ENCODE data around the gene LRRTM2.

DNA sequence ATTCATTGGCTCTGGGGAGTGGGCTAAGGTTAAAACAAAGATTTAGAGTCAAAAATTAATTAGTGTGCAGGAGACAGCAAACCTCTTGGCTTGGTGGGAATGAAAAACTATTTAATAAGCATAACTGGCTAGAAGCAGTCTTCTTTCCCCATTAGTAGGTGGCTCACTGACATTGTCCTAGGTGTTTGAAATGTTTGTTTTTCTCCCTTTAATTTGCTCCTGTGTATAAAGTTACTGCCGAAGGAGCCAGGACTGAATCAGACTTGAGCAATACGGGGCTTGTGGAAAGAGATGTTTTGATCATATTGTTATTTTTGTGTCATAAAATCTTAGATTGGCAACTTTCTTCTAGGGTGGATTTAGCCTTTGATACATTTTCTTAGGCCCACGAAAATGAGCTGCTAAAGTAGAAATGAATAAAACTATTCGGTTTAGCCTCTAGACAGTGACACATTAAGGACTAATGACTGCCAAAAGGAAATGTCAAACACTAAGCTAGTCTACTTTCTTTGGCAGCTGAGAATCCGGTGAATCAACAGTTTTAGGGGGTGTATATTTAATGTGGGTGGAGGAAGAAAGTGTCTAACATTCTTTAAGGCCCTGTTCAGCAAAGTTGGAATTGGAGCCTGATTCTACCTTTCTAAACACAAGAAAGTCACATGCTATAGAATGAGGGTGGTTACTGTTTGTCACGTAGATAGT lies 30.2 kb downstream of the LRRTM2 start:
- TF ChIP-seq, protein P1, sequence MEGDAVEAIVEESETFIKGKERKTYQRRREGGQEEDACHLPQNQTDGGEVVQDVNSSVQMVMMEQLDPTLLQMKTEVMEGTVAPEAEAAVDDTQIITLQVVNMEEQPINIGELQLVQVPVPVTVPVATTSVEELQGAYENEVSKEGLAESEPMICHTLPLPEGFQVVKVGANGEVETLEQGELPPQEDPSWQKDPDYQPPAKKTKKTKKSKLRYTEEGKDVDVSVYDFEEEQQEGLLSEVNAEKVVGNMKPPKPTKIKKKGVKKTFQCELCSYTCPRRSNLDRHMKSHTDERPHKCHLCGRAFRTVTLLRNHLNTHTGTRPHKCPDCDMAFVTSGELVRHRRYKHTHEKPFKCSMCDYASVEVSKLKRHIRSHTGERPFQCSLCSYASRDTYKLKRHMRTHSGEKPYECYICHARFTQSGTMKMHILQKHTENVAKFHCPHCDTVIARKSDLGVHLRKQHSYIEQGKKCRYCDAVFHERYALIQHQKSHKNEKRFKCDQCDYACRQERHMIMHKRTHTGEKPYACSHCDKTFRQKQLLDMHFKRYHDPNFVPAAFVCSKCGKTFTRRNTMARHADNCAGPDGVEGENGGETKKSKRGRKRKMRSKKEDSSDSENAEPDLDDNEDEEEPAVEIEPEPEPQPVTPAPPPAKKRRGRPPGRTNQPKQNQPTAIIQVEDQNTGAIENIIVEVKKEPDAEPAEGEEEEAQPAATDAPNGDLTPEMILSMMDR (IDR thresholded peaks at IDR 0.05), result no peak
- no peak for TF ChIP-seq POLR2A (IDR thresholded peaks at IDR 0.05)

Data from body of pancreas (tissue), 4 donors.